HG03571 (cell line): ENCODE measurements around the gene ATP5F1D.
"Not testable (repeated sequence)": the region's sequence is repeated elsewhere in the genome, so short reads cannot be mapped to it uniquely, and the experiment has no call there.

ENCODE experiments used
- ATAC-seq: cut with Tn5 transposase; IDR thresholded peaks from one replicate; pipeline ENCODE4 v1.9.1; 2021; ENCODE audit not compliant: unreplicated experiment

Gene ATP5F1D

DNA sequence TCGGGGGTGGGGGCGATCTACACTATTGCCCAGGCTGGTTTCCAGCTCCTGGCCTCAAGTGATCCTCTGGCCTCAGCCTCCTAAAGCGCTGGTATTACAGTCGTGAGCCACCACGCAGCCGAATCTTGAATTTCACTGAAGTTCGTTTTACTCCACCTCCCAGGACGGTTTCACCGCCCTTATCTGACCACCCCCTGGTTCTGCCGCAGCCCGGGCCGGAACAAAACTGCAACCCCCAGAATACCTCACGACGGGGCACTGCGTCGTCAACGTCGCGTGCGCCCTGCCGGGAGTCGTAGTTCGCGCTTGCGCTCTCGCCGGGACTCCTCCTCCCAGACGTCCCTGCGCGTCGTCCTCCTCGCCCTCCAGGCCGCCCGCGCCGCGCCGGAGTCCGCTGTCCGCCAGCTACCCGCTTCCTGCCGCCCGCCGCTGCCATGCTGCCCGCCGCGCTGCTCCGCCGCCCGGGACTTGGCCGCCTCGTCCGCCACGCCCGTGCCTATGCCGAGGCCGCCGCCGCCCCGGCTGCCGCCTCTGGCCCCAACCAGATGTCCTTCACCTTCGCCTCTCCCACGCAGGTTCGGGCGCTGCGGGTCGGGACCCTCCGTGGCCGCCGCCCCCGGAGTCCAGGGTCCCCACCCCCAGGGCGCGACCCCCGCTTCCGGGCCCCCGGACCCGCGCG lies at the start of gene ATP5F1D:
ATP5F1D (plus strand) TSS at position 335 of the 679 bp plus-strand sequence; CDS start at position 435, 100 bp downstream.
- ATAC-seq, result peak; percentile 49

DNA sequence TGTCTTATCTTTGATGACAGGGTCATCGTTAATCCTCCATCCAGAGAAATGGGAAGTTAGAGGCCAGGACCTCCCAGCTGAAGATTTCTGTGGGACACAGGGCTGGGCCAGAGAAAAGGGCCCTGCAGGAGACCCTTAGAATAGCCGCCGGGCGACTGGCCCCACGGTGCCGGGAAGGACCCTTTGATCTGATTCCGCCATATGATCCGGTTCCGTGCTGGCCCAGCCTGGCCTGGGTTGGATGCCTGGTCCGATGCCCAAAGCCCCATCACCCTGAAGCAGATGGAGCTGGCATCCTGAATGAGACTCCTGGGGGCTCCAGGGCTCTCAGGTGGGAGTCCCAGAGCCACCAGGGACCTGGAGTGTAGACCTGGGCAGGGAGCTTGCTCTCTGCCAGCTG lies 42.0 kb upstream of the ATP5F1D start:
- ATAC-seq, result no peak

DNA sequence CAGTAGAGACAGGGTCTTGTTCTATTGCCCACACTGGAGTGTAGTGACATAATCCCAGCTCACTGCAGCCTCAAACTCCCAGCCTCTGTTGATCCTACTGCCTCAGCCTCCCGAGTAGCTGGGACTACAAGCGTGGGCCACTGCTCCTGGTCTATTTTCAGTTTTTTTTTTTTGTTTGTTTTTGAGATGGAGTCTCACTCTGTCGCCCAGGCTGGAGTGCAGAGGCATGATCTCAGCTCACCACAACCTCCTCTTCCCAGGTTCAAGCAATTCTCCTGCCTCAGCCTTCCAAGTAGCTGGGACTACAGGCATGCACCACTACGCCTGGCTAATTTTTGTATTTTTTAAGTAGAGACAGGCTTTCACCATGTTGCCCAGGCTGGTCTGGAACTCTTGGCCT lies 40.9 kb upstream of the ATP5F1D start:
- not testable (repeated sequence) for ATAC-seq

DNA sequence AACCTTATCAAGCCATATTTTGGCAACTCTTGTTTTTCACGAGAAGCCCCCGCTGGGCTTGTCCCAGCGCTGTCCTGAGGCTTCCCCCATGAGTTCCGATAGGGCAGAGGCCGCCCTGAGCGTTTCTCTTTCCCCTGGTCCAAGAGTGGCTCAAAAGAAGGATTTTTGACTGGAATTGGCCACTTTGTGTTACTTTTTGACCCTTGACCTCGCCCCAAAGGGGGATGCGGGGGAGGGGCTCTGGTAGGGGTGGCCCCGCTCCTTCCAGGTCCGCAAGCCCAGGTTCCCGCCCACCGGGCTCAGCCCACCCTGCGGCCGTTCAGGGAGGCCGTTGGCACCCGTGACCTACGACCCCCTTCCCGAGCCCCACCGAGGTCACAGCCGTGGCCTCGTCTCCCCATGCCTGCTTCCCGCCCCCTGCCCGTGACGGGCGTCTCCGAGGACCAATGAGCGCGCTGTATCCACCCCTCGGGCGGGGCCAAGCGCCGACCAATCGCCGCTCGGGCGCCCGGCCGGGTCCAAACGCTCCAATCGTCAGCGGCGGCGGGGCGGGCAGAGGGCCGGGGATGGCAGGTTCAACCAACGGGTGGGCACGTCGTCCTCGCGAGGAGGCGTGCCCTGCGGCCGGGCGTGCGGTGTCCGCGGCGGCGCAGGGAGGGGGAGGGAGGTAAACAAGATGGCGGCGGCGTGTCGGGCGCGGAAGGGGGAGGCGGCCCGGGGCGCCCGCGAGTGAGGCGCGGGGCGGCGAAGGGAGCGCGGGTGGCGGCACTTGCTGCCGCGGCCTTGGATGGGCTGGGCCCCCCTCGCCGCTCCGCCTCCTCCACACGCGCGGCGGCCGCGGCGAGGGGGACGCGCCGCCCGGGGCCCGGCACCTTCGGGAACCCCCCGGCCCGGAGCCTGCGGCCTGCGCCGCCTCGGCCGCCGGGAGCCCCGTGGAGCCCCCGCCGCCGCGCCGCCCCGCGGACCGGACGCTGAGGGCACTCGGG lies 36.1 kb upstream of the ATP5F1D start, which contains the start of gene STK11:
STK11 (plus strand) TSS at position 665 of the 986 bp plus-strand sequence. CDS start 1,136 bp downstream, outside the sequence.
- ATAC-seq, result peak; percentile 67

DNA sequence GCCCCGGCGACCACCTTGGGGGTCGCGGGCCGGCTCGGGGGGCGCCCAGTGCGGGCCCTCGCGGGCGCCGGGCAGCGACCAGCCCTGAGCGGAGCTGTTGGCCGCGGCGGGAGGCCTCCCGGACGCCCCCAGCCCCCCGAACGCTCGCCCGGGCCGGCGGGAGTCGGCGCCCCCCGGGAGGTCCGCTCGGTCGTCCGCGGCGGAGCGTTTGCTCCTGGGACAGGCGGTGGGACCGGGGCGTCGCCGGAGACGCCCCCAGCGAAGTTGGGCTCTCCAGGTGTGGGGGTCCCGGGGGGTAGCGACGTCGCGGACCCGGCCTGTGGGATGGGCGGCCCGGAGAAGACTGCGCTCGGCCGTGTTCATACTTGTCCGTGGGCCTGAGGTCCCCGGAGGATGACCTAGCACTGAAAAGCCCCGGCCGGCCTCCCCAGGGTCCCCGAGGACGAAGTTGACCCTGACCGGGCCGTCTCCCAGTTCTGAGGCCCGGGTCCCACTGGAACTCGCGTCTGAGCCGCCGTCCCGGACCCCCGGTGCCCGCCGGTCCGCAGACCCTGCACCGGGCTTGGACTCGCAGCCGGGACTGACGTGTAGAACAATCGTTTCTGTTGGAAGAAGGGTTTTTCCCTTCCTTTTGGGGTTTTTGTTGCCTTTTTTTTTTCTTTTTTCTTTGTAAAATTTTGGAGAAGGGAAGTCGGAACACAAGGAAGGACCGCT lies 35.2 kb upstream of the ATP5F1D start:
- ATAC-seq, result peak; percentile 8

DNA sequence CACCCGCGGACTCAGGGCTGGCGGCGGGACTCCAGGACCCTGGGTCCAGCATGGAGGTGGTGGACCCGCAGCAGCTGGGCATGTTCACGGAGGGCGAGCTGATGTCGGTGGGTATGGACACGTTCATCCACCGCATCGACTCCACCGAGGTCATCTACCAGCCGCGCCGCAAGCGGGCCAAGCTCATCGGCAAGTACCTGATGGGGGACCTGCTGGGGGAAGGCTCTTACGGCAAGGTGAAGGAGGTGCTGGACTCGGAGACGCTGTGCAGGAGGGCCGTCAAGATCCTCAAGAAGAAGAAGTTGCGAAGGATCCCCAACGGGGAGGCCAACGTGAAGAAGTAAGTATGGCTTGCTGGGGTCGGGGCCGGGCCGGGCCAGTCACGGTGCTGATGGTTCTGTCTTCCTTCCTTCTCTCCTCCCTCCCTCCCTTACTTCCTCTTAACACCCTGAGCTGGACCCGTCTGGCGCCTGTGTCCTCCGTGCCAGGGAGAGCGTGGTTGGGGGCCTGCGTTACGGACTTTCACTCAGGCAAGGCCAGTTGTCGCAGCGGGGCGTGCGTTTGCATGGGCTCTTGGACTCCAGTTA lies 34.6 kb upstream of the ATP5F1D start:
- ATAC-seq, result no peak

DNA sequence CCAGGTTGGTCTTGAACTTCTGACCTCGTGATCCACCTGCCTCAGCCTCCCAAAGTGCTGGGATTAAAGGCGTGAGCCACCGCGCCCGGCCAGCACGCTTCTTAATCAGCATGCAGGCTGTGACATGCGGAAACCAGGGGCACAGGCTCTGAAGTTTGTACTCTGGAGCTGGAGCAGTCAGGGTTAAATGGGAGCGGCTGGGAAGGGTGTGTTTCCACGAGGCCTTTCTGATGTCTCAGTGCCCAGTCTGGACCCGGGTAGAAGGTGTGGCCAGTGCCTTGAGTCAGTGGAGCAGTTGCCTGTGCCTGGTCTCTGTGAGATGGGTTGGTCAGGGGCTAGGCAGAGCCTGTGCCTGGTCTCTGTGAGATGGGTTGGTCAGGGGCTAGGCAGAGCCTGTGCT lies 32.7 kb upstream of the ATP5F1D start:
- ATAC-seq, result not testable (repeated sequence)

DNA sequence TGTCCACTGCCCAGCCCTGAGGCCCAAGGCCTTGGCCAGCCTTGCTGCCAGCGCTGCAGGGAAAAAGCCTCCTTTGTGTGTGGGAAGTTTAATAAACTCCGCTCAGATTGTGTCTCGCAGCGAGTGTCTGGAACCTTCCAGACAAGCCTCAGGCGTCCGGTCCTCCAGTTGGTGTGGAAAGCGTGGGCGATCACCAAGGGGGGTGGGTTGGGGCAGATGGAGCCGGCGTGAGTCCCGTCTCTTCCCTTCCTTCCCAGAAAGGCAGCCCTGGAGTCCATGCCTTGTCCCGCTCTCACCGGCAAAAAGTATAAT lies 31.4 kb upstream of the ATP5F1D start:
- no peak for ATAC-seq

DNA sequence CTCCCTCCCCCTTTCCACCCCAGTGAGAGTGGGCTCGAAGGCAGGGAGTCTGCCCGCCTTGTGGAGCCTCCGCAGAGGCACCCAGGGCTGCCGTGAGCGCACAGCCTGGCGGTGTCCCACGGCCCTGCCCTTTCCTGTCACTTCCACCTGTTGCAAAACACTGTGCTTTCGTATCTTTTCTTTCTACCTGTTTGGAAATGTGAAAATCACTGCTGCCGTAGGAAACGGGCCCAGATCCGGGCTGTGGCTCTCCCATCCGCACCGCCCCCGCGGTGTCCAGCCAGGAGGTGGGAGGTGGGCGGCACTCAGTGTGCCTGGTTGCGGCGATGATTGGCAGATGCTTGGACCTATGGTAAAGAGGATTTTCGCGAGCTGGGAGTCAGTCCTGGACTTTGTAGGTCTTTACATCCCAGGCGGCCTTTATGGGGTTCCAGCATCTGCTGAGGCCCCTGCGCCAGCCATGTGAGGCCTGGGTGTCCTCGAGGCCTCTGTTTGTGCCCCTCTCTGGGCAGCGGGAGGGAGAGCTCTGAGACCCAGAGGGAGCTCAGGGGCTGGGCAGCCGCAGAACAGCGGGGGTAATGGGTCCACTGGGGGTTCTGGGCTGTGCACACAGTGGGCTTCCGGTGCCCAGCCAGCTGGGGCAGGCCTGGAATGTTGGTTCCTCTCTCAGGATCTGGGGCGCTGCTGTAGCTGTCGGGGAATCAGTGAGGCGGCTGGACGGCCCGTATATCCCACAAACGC lies 29.9 kb upstream of the ATP5F1D start:
- no peak for ATAC-seq

DNA sequence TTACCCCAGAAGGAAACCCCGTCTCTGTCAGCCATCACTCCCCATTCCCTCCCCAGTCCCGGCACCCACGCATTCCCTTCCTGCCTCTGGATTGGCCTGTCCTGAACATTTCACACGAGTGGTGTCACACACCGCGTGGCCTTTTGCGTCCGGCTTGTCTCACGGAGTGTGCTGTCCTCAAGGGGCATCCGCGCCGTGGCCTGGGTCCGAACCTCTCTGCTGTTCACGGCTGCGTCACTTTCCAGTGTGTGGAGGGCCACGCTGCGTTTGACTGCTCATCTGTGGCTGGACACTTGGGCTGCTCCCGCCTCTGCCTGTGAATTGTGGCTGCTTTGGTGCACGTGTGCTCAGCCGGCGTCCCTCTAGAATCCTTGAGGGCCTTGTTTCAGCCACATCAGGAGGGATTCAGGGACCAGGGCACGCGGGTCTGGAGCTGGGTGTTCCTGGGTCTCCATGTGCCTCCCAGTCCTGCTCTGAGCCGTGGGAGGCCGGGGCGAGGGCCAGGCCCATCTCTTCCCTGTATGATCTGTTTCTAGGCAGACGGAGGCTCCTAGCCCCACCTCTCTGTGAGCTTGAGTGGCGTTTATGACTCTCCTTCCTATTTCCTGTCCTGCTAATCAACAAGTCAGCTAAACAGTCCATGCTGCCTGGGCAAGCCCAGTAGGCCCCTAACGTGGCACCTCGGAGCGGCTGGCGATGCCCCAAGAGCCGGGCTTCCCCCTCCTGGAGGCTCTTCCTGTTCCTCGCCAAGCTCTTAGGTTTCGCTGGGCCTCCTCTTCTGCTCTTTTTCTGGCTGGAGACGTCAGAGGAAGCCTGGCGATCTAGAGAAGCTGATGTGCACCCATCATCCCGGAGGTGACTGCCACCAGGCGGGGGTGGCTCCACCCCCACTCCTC lies 27.9 kb upstream of the ATP5F1D start:
- no peak for ATAC-seq

DNA sequence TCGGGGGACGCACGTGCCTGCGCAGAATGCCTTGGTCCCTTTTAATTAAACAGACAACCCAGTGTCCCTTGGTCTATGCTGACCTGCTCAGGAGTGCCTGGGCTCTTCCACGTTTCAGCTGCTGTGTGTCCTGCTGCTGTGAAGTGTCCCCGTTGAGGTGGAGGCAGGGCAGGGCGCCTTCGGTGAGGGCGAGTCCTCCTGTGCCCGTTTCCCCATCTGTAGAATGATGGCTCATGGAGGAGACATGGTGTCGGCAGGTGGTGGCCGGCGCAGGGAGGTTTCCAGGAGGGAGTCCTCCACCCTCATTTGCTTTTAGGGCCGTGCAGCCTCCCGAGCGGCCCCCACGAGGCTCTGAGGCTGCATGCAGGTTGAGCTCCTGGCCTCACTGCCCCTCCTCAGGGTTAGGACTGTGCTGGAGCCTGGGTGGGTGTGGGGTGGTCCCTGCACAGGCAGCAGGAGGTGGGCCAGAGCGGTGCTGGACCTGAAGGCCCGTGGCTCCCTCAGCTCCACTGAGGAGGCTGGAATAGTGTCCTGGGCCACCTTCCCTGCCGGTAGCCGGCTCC lies 27.2 kb upstream of the ATP5F1D start:
- no peak for ATAC-seq

DNA sequence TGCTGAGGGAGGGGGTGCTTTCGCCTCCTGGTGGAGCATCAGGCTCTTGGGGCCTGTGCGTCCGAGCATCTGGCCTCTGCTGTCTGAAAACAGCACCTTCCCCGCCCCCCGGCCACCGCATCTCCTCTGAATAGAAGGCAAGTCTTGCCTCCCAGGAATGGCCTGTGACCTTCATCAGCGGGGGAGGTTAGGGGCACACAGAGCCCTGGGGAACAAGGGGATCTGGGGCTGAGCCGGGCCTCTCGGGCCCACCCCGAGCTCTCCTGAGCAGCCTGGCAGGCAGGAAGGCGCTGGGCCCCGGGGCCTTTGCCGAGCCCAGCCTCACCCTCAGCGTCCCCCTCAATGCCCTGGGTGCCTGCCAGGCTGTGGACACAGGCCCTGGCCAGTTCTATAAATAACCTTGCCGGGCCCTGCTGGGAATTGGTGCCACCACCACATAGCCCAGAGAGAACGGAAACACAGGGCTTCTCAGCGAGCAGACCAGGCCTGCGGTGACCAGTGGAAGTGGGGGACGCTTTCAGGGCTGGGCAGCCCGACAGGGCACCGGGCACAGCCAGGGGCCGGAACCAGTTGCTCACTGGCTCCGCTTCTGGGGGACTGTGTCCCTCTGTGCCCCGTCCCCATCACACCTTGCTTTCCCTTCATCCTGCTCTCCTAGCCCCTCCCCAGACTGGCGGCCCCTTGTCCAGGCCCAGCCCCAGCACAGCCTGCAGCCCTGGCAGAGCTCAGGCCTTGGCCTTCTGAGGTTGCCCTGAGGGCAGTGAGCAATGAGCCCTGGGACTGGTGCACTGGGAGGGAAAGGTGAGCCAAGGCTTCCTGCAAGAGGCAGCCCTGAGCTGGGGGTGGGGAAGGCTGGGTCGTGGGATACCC lies 26.5 kb upstream of the ATP5F1D start:
- no peak for ATAC-seq

DNA sequence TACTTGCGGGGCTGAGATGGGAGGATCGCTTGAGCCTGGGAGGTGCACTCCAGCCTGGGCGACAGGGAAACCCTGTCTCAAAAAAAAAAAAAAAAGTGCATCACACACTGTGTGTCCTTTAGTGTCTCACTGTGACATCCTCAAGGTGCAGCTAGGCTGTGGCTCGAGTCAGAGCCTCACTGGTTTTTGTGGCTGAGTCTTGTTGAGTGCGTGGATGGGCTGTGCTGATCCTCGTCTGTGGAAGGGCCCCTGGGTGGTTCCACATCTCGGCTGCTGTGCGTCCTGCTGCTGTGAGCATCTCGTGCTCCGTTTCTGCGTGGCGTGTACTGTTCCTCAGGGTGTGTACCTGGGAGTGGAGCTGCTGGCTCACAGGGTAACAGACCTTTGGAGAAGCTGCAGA lies 24.8 kb upstream of the ATP5F1D start:
- ATAC-seq, result no peak

DNA sequence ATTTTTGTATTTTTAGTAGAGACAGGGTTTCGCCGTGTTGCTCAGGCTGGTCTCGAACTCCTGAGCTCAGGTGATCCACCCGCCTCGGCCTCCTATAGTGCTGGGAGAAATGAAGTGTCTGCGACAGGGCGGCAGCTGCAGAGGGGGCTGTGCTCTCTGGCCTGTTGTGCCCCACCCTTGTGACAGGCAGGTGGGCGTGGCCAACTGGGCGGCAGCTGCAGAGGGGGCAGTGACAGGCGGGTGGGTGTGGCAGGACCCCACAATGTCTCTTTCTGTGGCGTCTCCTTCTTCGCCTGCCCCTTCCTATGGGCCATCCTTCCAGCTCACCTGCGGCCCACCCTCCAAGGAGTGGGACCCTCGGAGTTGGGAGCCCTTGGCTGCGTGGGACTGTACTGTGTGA lies 24.2 kb upstream of the ATP5F1D start:
- no peak for ATAC-seq

DNA sequence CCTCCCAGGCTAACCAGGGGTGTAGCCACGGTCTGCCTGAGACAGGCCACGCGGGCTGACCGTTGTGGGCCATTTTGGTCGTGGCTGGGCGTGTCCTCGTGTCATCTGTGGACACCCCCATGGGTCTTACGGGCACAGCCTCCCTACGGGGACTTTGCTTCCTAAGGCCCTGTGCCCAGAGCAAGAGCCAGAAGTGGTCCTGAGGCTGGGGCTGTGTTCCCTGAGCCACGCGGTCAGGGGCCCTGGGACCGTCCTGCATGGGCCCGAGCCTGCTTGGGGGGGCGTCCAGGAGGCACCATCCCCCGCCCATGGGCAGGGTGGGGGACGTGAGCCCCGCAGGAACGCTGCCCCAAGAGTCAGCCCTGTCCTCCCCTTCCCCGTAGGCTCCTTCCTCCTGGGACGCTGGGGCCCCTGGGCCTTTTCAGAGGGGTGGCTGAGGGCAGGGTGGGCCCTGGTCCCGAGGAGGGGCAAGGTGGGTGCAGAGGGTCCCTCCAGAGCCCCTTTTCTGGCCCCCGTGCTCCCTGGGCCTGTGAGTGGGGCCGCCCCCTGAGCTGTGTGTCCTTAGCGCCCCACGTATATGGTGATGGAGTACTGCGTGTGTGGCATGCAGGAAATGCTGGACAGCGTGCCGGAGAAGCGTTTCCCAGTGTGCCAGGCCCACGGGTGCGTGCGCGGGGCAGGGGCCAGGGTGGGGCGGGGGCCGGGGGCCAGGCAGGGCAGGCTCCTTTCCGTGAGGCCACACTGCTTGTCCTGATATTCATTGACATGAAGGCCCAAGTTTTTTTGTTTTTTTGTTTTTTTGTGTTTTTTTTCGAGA lies 22.6 kb upstream of the ATP5F1D start:
- ATAC-seq, result no peak

DNA sequence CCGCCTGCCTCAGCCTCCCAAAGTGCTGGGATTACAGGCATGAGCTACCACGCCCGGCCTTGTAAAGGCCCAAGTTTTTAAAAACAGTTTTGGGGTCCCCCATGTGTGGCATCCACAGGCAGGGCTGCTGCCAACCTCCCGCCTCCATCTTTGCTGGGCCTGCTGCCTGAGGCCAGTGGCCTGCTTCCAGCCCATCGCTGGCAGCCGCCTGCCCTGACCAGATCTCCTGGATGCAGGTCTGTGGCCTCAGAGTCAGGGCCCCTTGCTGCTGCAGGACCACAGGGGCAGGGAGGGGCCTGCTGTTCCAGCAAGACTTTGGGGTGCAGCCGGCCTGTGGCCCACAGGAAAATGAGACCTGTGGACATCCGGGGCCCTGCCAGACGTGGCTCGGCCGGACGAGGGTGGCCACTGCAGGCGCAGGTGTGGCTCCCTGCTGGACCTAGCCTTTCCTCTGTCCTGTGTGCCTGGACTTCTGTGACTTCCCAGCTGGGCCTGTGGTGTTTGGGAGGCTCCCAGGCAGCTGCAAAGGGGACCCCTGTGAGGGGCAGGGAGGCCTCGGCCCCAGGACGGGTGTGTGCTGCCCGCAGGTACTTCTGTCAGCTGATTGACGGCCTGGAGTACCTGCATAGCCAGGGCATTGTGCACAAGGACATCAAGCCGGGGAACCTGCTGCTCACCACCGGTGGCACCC lies 21.6 kb upstream of the ATP5F1D start:
- ATAC-seq, result no peak

DNA sequence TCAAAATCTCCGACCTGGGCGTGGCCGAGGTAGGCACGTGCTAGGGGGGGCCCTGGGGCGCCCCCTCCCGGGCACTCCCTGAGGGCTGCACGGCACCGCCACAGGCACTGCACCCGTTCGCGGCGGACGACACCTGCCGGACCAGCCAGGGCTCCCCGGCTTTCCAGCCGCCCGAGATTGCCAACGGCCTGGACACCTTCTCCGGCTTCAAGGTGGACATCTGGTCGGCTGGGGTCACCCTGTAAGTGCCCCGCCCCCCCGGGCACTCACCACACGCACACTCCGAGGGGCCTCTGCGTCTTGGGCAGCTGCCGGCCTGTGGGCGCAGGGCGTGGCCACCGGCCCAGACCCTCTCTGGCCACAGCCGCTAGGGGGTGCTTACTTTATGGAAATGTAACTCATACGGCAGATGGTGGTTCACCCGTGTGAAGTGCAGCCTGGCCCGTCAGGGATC lies 21.0 kb upstream of the ATP5F1D start:
- no peak for ATAC-seq
